ENCODE data around the gene ATP2B1. TPM values are rescaled to one million over a fixed set of nuclear protein-coding genes. Genes with fewer than 3 reads are reported as not detected.

The ATP2B1 gene
- total RNA-seq, 4 donors from 2014 or later: 31.8 to 97.3 (median 74.5) TPM

DNA sequence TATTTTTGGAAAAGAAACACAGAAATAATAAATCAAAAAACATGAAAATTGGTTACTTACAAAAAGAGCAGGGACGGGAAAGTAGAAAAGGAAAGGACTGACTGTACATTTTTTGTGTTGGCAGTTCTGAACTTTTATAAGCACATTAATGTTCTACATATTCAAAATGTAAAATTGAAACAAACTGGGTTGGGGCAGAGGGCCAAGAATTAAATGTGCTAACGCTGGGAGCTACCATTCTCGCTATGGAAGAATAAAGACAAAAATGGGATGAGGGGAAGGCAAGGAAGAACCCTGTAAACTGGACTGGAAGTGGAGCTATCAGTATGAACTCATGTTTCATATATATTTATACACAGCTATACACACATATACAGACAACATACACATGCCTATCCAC lies 24.5 kb downstream of the ATP2B1 start:
- no peaks in the 10 kb centered on the region for H3K36me3 ChIP-seq
- DNase-seq (ENCODE audit: low spot score in 2 of 2): no peak
- H3K27me3 ChIP-seq: no peaks in the 10 kb centered on the region
- H3K4me3 ChIP-seq: no peak overlapping the region
- WGBS: 44% methylated on average over 3 of the region's 3 CpGs
- TF ChIP-seq EP300 (IDR thresholded peaks at IDR 0.05) (no peak), POLR2AphosphoS5 (IDR thresholded peaks at IDR 0.05) (no peak), POLR2A (IDR thresholded peaks at IDR 0.05) (no peak)
- TF ChIP-seq, protein P1, sequence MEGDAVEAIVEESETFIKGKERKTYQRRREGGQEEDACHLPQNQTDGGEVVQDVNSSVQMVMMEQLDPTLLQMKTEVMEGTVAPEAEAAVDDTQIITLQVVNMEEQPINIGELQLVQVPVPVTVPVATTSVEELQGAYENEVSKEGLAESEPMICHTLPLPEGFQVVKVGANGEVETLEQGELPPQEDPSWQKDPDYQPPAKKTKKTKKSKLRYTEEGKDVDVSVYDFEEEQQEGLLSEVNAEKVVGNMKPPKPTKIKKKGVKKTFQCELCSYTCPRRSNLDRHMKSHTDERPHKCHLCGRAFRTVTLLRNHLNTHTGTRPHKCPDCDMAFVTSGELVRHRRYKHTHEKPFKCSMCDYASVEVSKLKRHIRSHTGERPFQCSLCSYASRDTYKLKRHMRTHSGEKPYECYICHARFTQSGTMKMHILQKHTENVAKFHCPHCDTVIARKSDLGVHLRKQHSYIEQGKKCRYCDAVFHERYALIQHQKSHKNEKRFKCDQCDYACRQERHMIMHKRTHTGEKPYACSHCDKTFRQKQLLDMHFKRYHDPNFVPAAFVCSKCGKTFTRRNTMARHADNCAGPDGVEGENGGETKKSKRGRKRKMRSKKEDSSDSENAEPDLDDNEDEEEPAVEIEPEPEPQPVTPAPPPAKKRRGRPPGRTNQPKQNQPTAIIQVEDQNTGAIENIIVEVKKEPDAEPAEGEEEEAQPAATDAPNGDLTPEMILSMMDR (IDR thresholded peaks at IDR 0.05): no peak
- H3K9me3 ChIP-seq: peaks cover 25% of the 10 kb centered on the region
- peaks cover 8% of the 10 kb centered on the region for H3K4me1 ChIP-seq
- no peak overlapping the region for H3K27ac ChIP-seq

DNA sequence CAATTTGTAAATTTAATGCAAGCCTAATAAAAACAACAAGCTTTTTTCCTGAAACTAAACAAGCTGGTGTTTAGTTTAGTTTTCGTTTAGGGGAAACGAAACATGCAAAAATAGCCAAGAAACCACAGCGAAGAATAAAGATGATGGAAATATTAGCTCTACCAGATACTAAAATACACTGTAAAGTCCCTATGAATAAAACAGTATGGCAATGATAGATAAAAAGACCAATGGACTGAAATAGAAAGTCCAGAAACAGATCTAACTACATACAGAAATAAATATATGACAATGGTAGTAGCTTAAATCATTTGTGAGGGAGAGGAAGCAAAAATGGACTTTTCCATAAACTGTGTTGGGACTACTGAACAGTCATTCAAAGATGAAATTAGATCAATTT lies 26.4 kb downstream of the ATP2B1 start:
- TF ChIP-seq POLR2A (IDR thresholded peaks at IDR 0.05): no peak
- no peak for TF ChIP-seq POLR2AphosphoS5 (IDR thresholded peaks at IDR 0.05)
- TF ChIP-seq, protein P1 (IDR thresholded peaks at IDR 0.05): no peak
- no peak for TF ChIP-seq EP300 (IDR thresholded peaks at IDR 0.05)
- Histone ChIP-seq H3K9me3 (peaks cover 25% of the 10 kb centered on the region), H3K27me3 (no peaks in the 10 kb centered on the region), H3K4me1 (peaks cover 1% of the 10 kb centered on the region), H3K36me3 (no peaks in the 10 kb centered on the region), H3K27ac (no peak overlapping the region), H3K4me3 (no peak overlapping the region)
- 98% methylated on average over 3 of the region's 3 CpGs for WGBS
- no peak for DNase-seq (ENCODE audit: low spot score in 2 of 2)

DNA sequence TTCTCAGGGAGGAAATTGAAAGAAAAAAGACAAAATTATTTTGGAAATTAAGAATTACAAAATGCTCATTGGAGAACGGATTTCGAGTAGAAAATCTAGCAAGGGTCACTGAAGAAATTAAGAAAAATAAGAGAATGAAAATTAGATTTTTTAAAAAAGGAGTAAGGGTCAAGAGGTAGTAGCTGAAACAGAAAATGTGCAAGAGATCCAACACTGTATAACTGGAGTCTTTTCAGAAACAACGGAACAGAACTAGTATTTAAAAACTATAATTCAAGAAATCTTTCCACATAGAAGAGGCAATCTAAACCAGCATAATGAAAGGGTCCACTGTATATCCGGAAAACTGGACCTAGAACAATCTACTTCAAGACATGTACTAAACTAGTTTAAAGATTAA lies 28.2 kb downstream of the ATP2B1 start:
- no peaks in the 10 kb centered on the region for H3K36me3 ChIP-seq
- H3K27me3 ChIP-seq: no peaks in the 10 kb centered on the region
- H3K9me3 ChIP-seq: peaks cover 25% of the 10 kb centered on the region
- no peak for DNase-seq (ENCODE audit: low spot score in 2 of 2)
- H3K4me1 ChIP-seq: peaks cover 2% of the 10 kb centered on the region
- no peak overlapping the region for H3K4me3 ChIP-seq
- 93% methylated on average over 4 of the region's 4 CpGs for WGBS
- TF ChIP-seq POLR2AphosphoS5 (IDR thresholded peaks at IDR 0.05) (no peak), EP300 (IDR thresholded peaks at IDR 0.05) (no peak), POLR2A (IDR thresholded peaks at IDR 0.05) (no peak)
- TF ChIP-seq, protein P1 (IDR thresholded peaks at IDR 0.05): no peak
- no peak overlapping the region for H3K27ac ChIP-seq

DNA sequence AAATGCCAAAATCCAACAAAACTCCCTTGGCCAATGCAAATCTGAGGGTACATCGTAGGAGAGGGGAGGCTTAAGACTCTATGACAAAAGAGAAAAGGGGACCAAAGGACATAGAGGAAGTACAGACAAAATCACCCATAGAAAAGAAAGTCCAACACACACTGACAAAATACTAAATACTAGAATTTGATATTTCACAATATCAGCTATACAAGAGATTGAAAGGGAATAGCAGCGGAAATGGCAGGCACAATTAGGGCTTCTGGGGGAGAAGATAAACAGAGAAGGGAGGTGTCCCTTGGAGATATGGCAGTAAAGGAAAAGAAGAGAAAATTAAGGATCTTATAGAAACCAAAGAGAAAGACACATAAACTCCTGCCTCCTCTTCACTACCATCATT lies 29.0 kb downstream of the ATP2B1 start:
- no peak for DNase-seq (ENCODE audit: low spot score in 2 of 2)
- peaks cover 25% of the 10 kb centered on the region for H3K9me3 ChIP-seq
- H3K36me3 ChIP-seq: no peaks in the 10 kb centered on the region
- peaks cover 2% of the 10 kb centered on the region for H3K4me1 ChIP-seq
- no peak overlapping the region for H3K4me3 ChIP-seq
- TF ChIP-seq, protein P1 (IDR thresholded peaks at IDR 0.05): no peak
- TF ChIP-seq POLR2AphosphoS5 (IDR thresholded peaks at IDR 0.05): no peak
- no peak for TF ChIP-seq EP300 (IDR thresholded peaks at IDR 0.05)
- TF ChIP-seq POLR2A (IDR thresholded peaks at IDR 0.05): no peak
- H3K27ac ChIP-seq: no peak overlapping the region
- 91% methylated on average over 2 of the region's 2 CpGs for WGBS
- no peaks in the 10 kb centered on the region for H3K27me3 ChIP-seq

DNA sequence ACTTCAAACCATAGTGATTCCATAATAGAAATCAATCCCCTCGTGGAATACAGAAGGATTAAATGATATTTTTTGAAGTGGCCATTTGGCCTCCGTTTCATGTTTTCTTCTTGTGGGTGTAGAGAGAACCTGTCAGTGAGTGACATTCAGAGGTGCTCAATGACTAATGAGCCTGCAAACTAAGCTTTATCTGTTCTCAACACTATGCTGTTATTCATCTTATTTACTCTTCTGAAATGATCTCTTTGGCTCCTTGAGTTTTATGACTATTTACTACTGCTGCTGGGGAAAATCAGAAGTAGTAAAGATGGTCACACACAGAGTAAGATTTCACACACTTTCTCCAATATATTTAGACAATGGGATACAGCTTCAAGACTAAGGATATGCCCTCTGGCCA lies 30.4 kb downstream of the ATP2B1 start:
- peaks cover 25% of the 10 kb centered on the region for H3K9me3 ChIP-seq
- no peaks in the 10 kb centered on the region for H3K27me3 ChIP-seq
- no peak for TF ChIP-seq POLR2AphosphoS5 (IDR thresholded peaks at IDR 0.05)
- no peak for TF ChIP-seq POLR2A (IDR thresholded peaks at IDR 0.05)
- TF ChIP-seq EP300 (IDR thresholded peaks at IDR 0.05): no peak
- TF ChIP-seq, protein P1 (IDR thresholded peaks at IDR 0.05): no peak
- peaks cover 7% of the 10 kb centered on the region for H3K4me1 ChIP-seq
- H3K4me3 ChIP-seq: no peak overlapping the region
- DNase-seq (ENCODE audit: low spot score in 2 of 2): no peak
- WGBS: 84% methylated on average over 2 of the region's 2 CpGs
- H3K27ac ChIP-seq: no peak overlapping the region
- H3K36me3 ChIP-seq: no peaks in the 10 kb centered on the region

All from suprapubic skin (tissue), 4 donors.